OCI-LY1 (cell line): Measurements from ENCODE around the gene SERPINI2.

Experiments used
- CTCF ChIP-seq: fragments of 200-600 bp; sonication (generic), shearing (Covaris generic); IDR thresholded peaks from 2 replicates; pipeline ENCODE4 v1.5.1; 2017; ENCODE audit warnings: mild to moderate bottlenecking, antibody characterized with exemption, low read length, moderate library complexity, mixed read lengths
- EZH2 ChIP-seq: fragments of 200-600 bp; sonication (generic), shearing (Covaris generic); IDR thresholded peaks from 2 replicates; pipeline ENCODE4 v1.8.0; 2017; ENCODE audit warnings: borderline replicate concordance, mixed run types, mild to moderate bottlenecking, antibody characterized with exemption, low read length, moderate library complexity, mixed read lengths

- no peak for TF ChIP-seq CTCF
- no peak for TF ChIP-seq EZH2
These were observed 46.6 kb upstream of the SERPINI2 start for GRCh38 chr3:167520266-167521005.
